Endothelial cell of umbilical vein (primary cell): ENCODE data around the gene ATOSB. TPM values are rescaled to one million over a fixed set of nuclear protein-coding genes. Genes with fewer than 3 reads are reported as not detected.

ENCODE experiments used
- BruUV-seq: library from RNA; stranded (reverse); fragments of 400-500 nt; replicated peaks from 2 replicates; lab custom pipeline; 2021; lab: Mats Ljungman, UMichigan
- CTCF ChIA-PET: fragments of 300-600, 350-600 bp; sonication (Branson Sonifier 250); formaldehyde crosslinking; loops from one replicate; lab custom pipeline; 2021; ENCODE audit warnings: antibody characterized with exemption, inconsistent platforms; lab: Charles Lee
- POLR2A ChIA-PET: fragments of 300-600, 350-600 bp; sonication (Branson Sonifier 250); formaldehyde crosslinking; loops from one replicate; lab custom pipeline; 2021; ENCODE audit warnings: antibody characterized with exemption, inconsistent platforms; lab: Charles Lee
- DNase-seq: peaks from one replicate; pipeline ENCODE4 v3.0.0-alpha.2; 2011; ENCODE audit warnings: low read depth, low spot score
- FAIRE-seq: peaks from 2 replicates; lab custom pipeline; 2011; peaks lifted over from hg19 to GRCh38; lab: Jason Lieb, UNC
- H2AFZ ChIP-seq: 2 replicates; pipeline ENCODE4 v1.6.0; 2012; ENCODE audit warnings: low read depth, low read length, control low read depth, inconsistent platforms
- H3K27ac ChIP-seq: 2 replicates; pipeline ENCODE4 v1.5.1; 2011; ENCODE audit warnings: low read depth, mild to moderate bottlenecking, control low read depth, low read length, moderate library complexity; ENCODE audit not compliant: insufficient read depth
- H3K27me3 ChIP-seq, 2 experiments: 2 replicates each; pipeline versions ENCODE4 v1.6.0 to v1.6.1; 2011; ENCODE audit warnings: low read length in 2 of 2, mixed read lengths in 1 of 2; ENCODE audit not compliant: control insufficient read depth in 2 of 2, insufficient read depth in 2 of 2
- H3K36me3 ChIP-seq, 2 experiments: 2 replicates in 1 of 2; 3 replicates in 1 of 2; pipeline ENCODE4 v1.5.1; 2011; ENCODE audit warnings: low read length in 2 of 2, mild to moderate bottlenecking in 1 of 2, moderate library complexity in 1 of 2; ENCODE audit not compliant: control insufficient read depth in 2 of 2, insufficient read depth in 2 of 2; ENCODE audit errors: extremely low read depth in 1 of 2
- H3K4me1 ChIP-seq: 3 replicates; pipeline ENCODE4 v1.5.1; 2011; ENCODE audit warnings: mild to moderate bottlenecking, low read length; ENCODE audit not compliant: control insufficient read depth, insufficient read depth; ENCODE audit errors: extremely low read depth
- H3K4me2 ChIP-seq: 2 replicates; pipeline ENCODE4 v1.6.1; 2011; ENCODE audit warnings: low read length, control low read depth, mixed read lengths; ENCODE audit not compliant: insufficient read depth
- H3K4me3 ChIP-seq, 3 experiments: fragments of 200-600 bp in 1 of 3; sonication (generic), shearing (Covaris generic) in 1 of 3; replicated peaks in 1 of 3; 2 replicates each; pipeline ENCODE4 v1.5.1; 2011 to 2016; ENCODE audit warnings: control low read depth in 3 of 3, low read length in 3 of 3, mild to moderate bottlenecking in 2 of 3, inconsistent platforms in 1 of 3, low read depth in 1 of 3, moderate library complexity in 1 of 3; ENCODE audit not compliant: insufficient read depth in 1 of 3
- H3K79me2 ChIP-seq: 2 replicates; pipeline ENCODE4 v1.6.0; 2012; ENCODE audit warnings: low read length, inconsistent platforms; ENCODE audit not compliant: control insufficient read depth, insufficient read depth
- H3K9ac ChIP-seq: replicated peaks from 2 replicates; pipeline ENCODE3; 2011; ENCODE audit warnings: low read length, control low read depth; ENCODE audit not compliant: insufficient read depth; ENCODE audit errors: extremely low read depth
- H3K9me1 ChIP-seq: replicated peaks from 3 replicates; pipeline ENCODE4 v1.6.0; 2011; ENCODE audit warnings: mild to moderate bottlenecking, low read length; ENCODE audit not compliant: control insufficient read depth, insufficient read depth; ENCODE audit errors: extremely low read depth
- H3K9me3 ChIP-seq: replicated peaks from 2 replicates; pipeline ENCODE4 v1.5.1; 2012; ENCODE audit warnings: low read length, inconsistent platforms; ENCODE audit not compliant: control insufficient read depth, insufficient read depth
- H4K20me1 ChIP-seq: replicated peaks from 2 replicates; pipeline ENCODE3; 2011; ENCODE audit warnings: mild to moderate bottlenecking, low read length; ENCODE audit not compliant: control insufficient read depth, insufficient read depth; ENCODE audit errors: extremely low read depth
- CTCF ChIP-seq, 2 donors: IDR thresholded peaks; 1 replicate in 1 of 2; 2 replicates in 1 of 2; pipeline ENCODE4 v1.5.1; 2011; ENCODE audit warnings: low read length in 2 of 2, mild to moderate bottlenecking in 2 of 2, moderate library complexity in 2 of 2, control low read depth in 1 of 2, inconsistent platforms in 1 of 2, low read depth in 1 of 2; ENCODE audit not compliant: insufficient read depth in 1 of 2; ENCODE audit errors: extremely low read depth in 1 of 2
- EZH2 ChIP-seq: IDR thresholded peaks from 2 replicates; pipeline ENCODE4 v1.6.1; 2012; ENCODE audit warnings: borderline replicate concordance, low read depth, mild to moderate bottlenecking, moderate library complexity, low read length, inconsistent platforms; ENCODE audit not compliant: severe bottlenecking
- FOS ChIP-seq: IDR thresholded peaks from 2 replicates; pipeline ENCODE4 v1.6.1; 2011; ENCODE audit warnings: mild to moderate bottlenecking, low read length, moderate library complexity, borderline replicate concordance; ENCODE audit not compliant: insufficient read depth
- GATA2 ChIP-seq: IDR thresholded peaks from 2 replicates; pipeline ENCODE4 v1.7.0; 2011; ENCODE audit warnings: low read depth, mild to moderate bottlenecking, moderate library complexity, mixed read lengths, low read length; ENCODE audit not compliant: insufficient read length, insufficient read depth
- JUN ChIP-seq: IDR thresholded peaks from 2 replicates; pipeline ENCODE4 v1.6.1; 2011; ENCODE audit warnings: borderline replicate concordance, low read depth; ENCODE audit not compliant: insufficient read length, insufficient read depth
- MAX ChIP-seq: IDR thresholded peaks from 2 replicates; pipeline ENCODE4 v1.6.1; 2011; ENCODE audit not compliant: insufficient read depth, insufficient read length
- MYC ChIP-seq: IDR thresholded peaks from one replicate; pipeline ENCODE4 v1.6.1; 2011; ENCODE audit warnings: mild to moderate bottlenecking, low read depth, low read length
- POLR2A ChIP-seq: IDR thresholded peaks from 2 replicates; pipeline ENCODE4 v1.6.1; 2012; ENCODE audit warnings: low read depth, mild to moderate bottlenecking, control low read depth, low read length
- POLR2AphosphoS5 ChIP-seq: IDR thresholded peaks from 2 replicates; pipeline ENCODE4 v1.6.1; 2012; ENCODE audit warnings: low read depth, mild to moderate bottlenecking, control low read depth, low read length, moderate library complexity; ENCODE audit not compliant: insufficient read depth
- dilution Hi-C: fragments of 300-500 bp; cut with MboI; formaldehyde crosslinking; loops from one replicate; pipeline ENCODE4 v1.15.0; 2019; ENCODE audit warnings: low sequenced_read_pairs; ENCODE audit not compliant: extremely low pct_ligation_motif_present
- intact Hi-C: fragments of 100-400 bp; cut with micrococcal nuclease; formaldehyde crosslinking; loops from one replicate; pipeline ENCODE4 v1.10.0; 2022
- polyA plus RNA-seq, 4 experiments: library from polyadenylated mRNA; depleted of rRNA in 3 of 4; stranded (reverse) in 3 of 4; unstranded in 1 of 4; fragments of >200 nt; gene quantifications; 2 replicates each; pipeline versions ENCODE4 v1.2.1 to v1.2.3, GENCODE V29; 2011 to 2012; ENCODE audit warnings: missing spikeins in 1 of 4
- total RNA-seq: library from RNA; stranded (reverse); gene quantifications from 2 replicates; pipeline ENCODE4 v1.2.3, GENCODE V29; 2021

Gene ATOSB
- total and polyA plus RNA-seq, 2 donors (not counting 3 experiments of a cell fraction or from before 2014, with no cell fraction given) = 34.7 to 58.0 TPM

GRCh38 chr9:35134920-35135319 lies 19.3 kb upstream of the ATOSB start:
- Histone ChIP-seq H3K27ac (no peak overlapping the region), H3K27me3 (no peaks in the 10 kb centered on the region), H4K20me1 (no peaks in the 10 kb centered on the region), H3K9ac (no peak overlapping the region), H3K9me3 (no peaks in the 10 kb centered on the region), H3K9me1 (no peaks in the 10 kb centered on the region), H3K4me1 (no peaks in the 10 kb centered on the region), H2AFZ (no peak overlapping the region), H3K79me2 (no peaks in the 10 kb centered on the region), H3K4me3 (no peak overlapping the region), H3K4me2 (no peak overlapping the region), H3K36me3 (no peaks in the 10 kb centered on the region)
- dilution Hi-C loops (no loop called here), intact Hi-C loops (no loop called here)
- ChIA-PET POLR2A (no interaction called here), CTCF (interaction anchor here (1.5 to 1.7 kb wide), 2 partner anchors 10 to 250 kb away, joined by 3 read pairs; no protein-coding TSS in a partner anchor)
- no peak for TF ChIP-seq CTCF (IDR thresholded peaks at IDR 0.05; ENCODE audit: extremely low read depth in 1 of 2, insufficient read depth in 1 of 2, low read depth in 1 of 2, low read length in 2 of 2)
- no peak for TF ChIP-seq POLR2A
- TF ChIP-seq EZH2 = no peak
- no peak for TF ChIP-seq GATA2
- no peak for TF ChIP-seq FOS
- TF ChIP-seq JUN = no peak
- TF ChIP-seq MYC = no peak
- TF ChIP-seq POLR2AphosphoS5 = no peak
- no peak for TF ChIP-seq MAX
- no TSS peak for BruUV-seq
- DNase-seq (no peak), FAIRE-seq (no peak)
